D721Med (cell line): ENCODE results near the gene PABPC3.

Source experiments
- DNase-seq: peaks from one replicate; pipeline ENCODE4 v3.0.0; 2011; ENCODE audit warnings: low spot score; ENCODE audit not compliant: insufficient read length
- FAIRE-seq: peaks from 2 replicates; lab custom pipeline; 2011; peaks lifted over from hg19 to GRCh38; lab: Jason Lieb, UNC
- CTCF ChIP-seq: IDR thresholded peaks from 2 replicates; pipeline ENCODE4 v1.5.1; 2012; ENCODE audit warnings: mild to moderate bottlenecking, control low read depth; ENCODE audit not compliant: insufficient read depth; ENCODE audit errors: missing control alignments

The PABPC3 gene

GRCh38 chr13:25130944-25131343 lies 35.0 kb downstream of the PABPC3 start:
- DNase-seq (no peak), FAIRE-seq (no peak)
- no peak for TF ChIP-seq CTCF

- DNase-seq (no peak), FAIRE-seq (no peak)
- no peak for TF ChIP-seq CTCF
Measured at GRCh38 chr13:25131881-25132420, 36.0 kb downstream of the PABPC3 start.

- TF ChIP-seq CTCF: no peak
- DNase-seq (no peak), FAIRE-seq (no peak)
Measured at GRCh38 chr13:25132751-25133390, 36.9 kb downstream of the PABPC3 start.

GRCh38 chr13:25135896-25136295 lies 40.0 kb downstream of the PABPC3 start:
- DNase-seq: no peak
- TF ChIP-seq CTCF: no peak
- no peak for FAIRE-seq

DNA sequence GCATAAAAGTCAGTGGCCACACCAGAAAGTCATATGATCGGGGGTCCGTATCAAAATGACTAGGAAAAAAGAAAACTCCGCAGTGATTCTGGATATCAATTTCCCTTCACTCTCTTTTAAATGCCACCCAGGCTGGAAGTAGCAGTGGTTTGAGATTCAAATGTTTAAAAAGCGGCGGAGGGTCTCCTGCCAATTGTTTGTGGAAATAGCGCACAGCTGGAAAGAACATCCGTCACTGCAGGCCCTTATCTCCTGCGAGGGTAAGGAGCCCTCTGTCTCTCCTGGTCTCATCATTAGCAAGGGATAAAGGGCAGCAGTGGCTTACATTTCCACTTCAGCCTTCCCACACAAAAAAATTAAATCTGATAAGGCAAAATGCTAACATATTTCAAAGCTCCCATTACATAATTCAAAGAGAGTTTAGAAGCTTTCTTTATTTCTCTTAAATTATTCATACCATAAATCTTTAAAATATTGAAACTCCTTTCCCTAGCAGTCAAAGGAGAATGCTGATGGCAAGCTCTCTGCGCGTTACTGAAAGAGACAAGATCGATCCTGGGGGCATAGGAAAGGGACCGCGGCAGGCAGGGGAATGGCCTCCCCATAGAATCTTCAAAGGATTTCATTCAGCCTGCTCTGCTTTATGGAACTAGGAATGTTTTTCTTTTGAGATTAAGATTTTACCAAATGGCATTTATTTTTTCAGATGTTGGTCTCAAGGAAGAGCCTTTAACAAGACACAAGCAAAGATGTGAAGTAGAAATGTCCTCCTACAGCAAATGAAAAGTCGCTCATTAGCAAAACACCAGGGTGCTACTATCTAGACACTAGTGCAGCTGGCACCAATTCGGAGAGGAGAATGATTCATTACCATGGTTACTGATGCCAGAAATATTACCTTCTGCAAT lies 41.2 kb downstream of the PABPC3 start:
- TF ChIP-seq CTCF: no peak
- DNase-seq: no peak
- FAIRE-seq: no peak

GRCh38 chr13:25137788-25138115 lies 41.8 kb downstream of the PABPC3 start:
- DNase-seq (no peak), FAIRE-seq (no peak)
- TF ChIP-seq CTCF: no peak

DNA sequence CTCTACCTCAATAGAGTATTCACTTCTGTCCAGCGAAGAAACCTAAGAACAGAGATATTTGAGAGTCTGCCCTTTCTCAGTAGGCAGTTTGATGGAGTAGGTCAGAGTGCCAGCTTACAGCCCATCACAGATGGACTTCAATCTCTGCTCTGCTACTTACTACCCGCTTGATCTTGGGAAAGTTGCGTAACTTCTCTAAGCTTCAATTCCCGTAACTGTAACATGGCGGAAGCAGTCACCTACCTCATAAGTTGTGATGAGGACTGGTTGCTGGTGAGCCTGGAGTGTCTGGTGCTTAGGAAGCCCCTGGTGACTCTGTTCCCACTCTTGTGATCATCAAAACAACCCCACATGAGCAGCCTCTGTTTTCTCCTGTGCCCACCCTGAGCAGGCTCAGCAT lies 45.1 kb downstream of the PABPC3 start:
- no peak for TF ChIP-seq CTCF
- DNase-seq (no peak), FAIRE-seq (no peak)
